Activated CD4-positive, alpha-beta T cell treated with anti-CD3 and anti-CD28 coated beads for 36 hours (primary cell): ENCODE measurements around the gene TLR10. TPM values are rescaled to one million over a fixed set of nuclear protein-coding genes. Genes with fewer than 3 reads are reported as not detected.

ENCODE experiments used
- ATAC-seq: fragments of 200-7000 bp; cut with Tn5 transposase; one replicate; pipeline ENCODE4 v1.10.0; 2021; ENCODE audit warnings: mild to moderate bottlenecking, moderate library complexity
- CTCF ChIA-PET: fragments of 350-600 bp; sonication (Branson Sonifier 250); formaldehyde crosslinking; loops from one replicate; lab custom pipeline; 2021; ENCODE audit warnings: antibody characterized with exemption; lab: Charles Lee
- POLR2A ChIA-PET: fragments of 350-600 bp; sonication (Branson Sonifier 250); formaldehyde crosslinking; loops from one replicate; lab custom pipeline; 2021; ENCODE audit warnings: antibody characterized with exemption, inconsistent platforms; lab: Charles Lee
- DNase-seq: peaks from one replicate; pipeline ENCODE4 v3.0.0-alpha.2; 2020
- H3K27ac Mint-ChIP-seq: one replicate; pipeline ENCODE4 v1.8.0; 2021; ENCODE audit warnings: mixed read lengths
- H3K27me3 Mint-ChIP-seq: one replicate; pipeline ENCODE4 v1.8.0; 2021; ENCODE audit warnings: mixed read lengths
- H3K36me3 Mint-ChIP-seq: one replicate; pipeline ENCODE4 v1.8.0; 2021; ENCODE audit warnings: low read depth, mixed read lengths
- H3K4me1 Mint-ChIP-seq: one replicate; pipeline ENCODE4 v1.8.0; 2021; ENCODE audit warnings: mixed read lengths
- H3K4me3 Mint-ChIP-seq: one replicate; pipeline ENCODE4 v1.8.0; 2021; ENCODE audit warnings: mild to moderate bottlenecking, moderate library complexity, mixed read lengths
- H3K9me3 Mint-ChIP-seq: one replicate; pipeline ENCODE4 v1.8.0; 2021; ENCODE audit warnings: low read depth, mixed read lengths
- intact Hi-C, 2 experiments: fragments of 100-400 bp; cut with DNase I in 1 of 2; cut with micrococcal nuclease in 1 of 2; formaldehyde crosslinking; loops; one replicate each; pipeline versions ENCODE4 v1.14.2 to v1.15.1; 2022 to 2024; cut with DNase I, micrococcal nuclease
- total RNA-seq, 2 experiments: library from RNA; stranded (reverse); gene quantifications; one replicate each; pipeline ENCODE4 v1.2.3, GENCODE V29; 2021

TLR10 gene
- total RNA-seq, 2 experiments from 2014 or later, result not detected

GRCh38 chr4:38765382-38765781 is 17.4 kb downstream of the TLR10 start:
- CTCF ChIA-PET, result interaction anchor here (0.5 to 2.3 kb wide), 5 partner anchors 17 to 311 kb away, joined by 3 to 12 read pairs (median 8); partner anchors contain the start of genes TLR10 and TLR6

GRCh38 chr4:38764277-38764676 is 18.5 kb downstream of the TLR10 start:
- ATAC-seq (no peak), DNase-seq (no peak)
- Mint-ChIP-seq H3K27me3 (no peaks in the 10 kb centered on the region), H3K9me3 (peaks cover 6% of the 10 kb centered on the region), H3K4me1 (peaks cover 13% of the 10 kb centered on the region), H3K36me3 (peaks cover 1% of the 10 kb centered on the region), H3K4me3 (no peak overlapping the region), H3K27ac (no peak overlapping the region)
- intact Hi-C loops, result loop anchor here in 1 of 2 experiments (5.0 kb wide), 1 partner anchor 373 kb away; no protein-coding TSS in a partner anchor
- ChIA-PET CTCF (interaction anchor here (0.7 to 2.3 kb wide), 4 partner anchors 18 to 96 kb away, joined by 3 to 12 read pairs (median 8); partner anchors contain the start of genes TLR10 and TLR6), POLR2A (no interaction called here)

More at GRCh38 chr4:38765382-38765781, 17.4 kb downstream of the TLR10 start:
- no peak overlapping the region for H3K4me3 Mint-ChIP-seq
- DNase-seq (no peak), ATAC-seq (peak; percentile 33)
- H3K9me3 Mint-ChIP-seq, result peaks cover 6% of the 10 kb centered on the region
- peaks cover 1% of the 10 kb centered on the region for H3K36me3 Mint-ChIP-seq
- intact Hi-C loops, result no loop called here
- H3K4me1 Mint-ChIP-seq, result peaks cover 11% of the 10 kb centered on the region
- POLR2A ChIA-PET, result no interaction called here
- H3K27ac Mint-ChIP-seq, result no peak overlapping the region
- no peaks in the 10 kb centered on the region for H3K27me3 Mint-ChIP-seq

GRCh38 chr4:38762560-38762959 is 20.2 kb downstream of the TLR10 start:
- intact Hi-C loops, result loop anchor here in 1 of 2 experiments (5.0 kb wide), 1 partner anchor 375 kb away; no protein-coding TSS in a partner anchor
- Mint-ChIP-seq H3K27me3 (no peaks in the 10 kb centered on the region), H3K36me3 (peaks cover 1% of the 10 kb centered on the region), H3K27ac (peak overlapping the region; percentile 4), H3K4me3 (no peak overlapping the region), H3K4me1 (peaks cover 15% of the 10 kb centered on the region), H3K9me3 (peaks cover 6% of the 10 kb centered on the region)
- ATAC-seq (no peak), DNase-seq (no peak)
- ChIA-PET POLR2A (no interaction called here), CTCF (interaction anchor here (0.6 to 5.7 kb wide), 7 partner anchors 11 to 97 kb away, joined by 3 to 67 read pairs (median 5); partner anchors contain the start of gene TLR1)

GRCh38 chr4:38759790-38760122 is 23.0 kb downstream of the TLR10 start:
- ChIA-PET CTCF (interaction anchor here (0.6 to 7.2 kb wide), 54 partner anchors 10 to 1193 kb away, joined by 3 to 99 read pairs (median 4); partner anchors contain the start of genes FAM114A1, TLR1, TLR10 and TLR6), POLR2A (interaction anchor here (0.9 kb wide), 1 partner anchor 23 kb away, joined by 3 read pairs; the partner anchor contains the start of gene TLR10)
- no peak overlapping the region for H3K4me3 Mint-ChIP-seq
- intact Hi-C loops, result loop anchor here (1.0 to 5.0 kb wide), 8 partner anchors 24 to 378 kb away; partner anchors contain the start of genes TLR1 (in 2 of the 2) and TLR6 (in 2 of the 2)
- no peaks in the 10 kb centered on the region for H3K27me3 Mint-ChIP-seq
- H3K36me3 Mint-ChIP-seq, result no peaks in the 10 kb centered on the region
- DNase-seq (no peak), ATAC-seq (no peak)
- no peak overlapping the region for H3K27ac Mint-ChIP-seq
- peaks cover 15% of the 10 kb centered on the region for H3K4me1 Mint-ChIP-seq
- no peaks in the 10 kb centered on the region for H3K9me3 Mint-ChIP-seq

- no peaks in the 10 kb centered on the region for H3K36me3 Mint-ChIP-seq
- H3K27ac Mint-ChIP-seq, result no peak overlapping the region
- intact Hi-C loops, result loop anchor here (1.0 to 2.0 kb wide), 7 partner anchors 24 to 376 kb away; partner anchors contain the start of genes TLR1 (in 2 of the 2) and TLR6 (in 2 of the 2)
- DNase-seq (peak; percentile 77), ATAC-seq (peak; percentile 85)
- no peaks in the 10 kb centered on the region for H3K27me3 Mint-ChIP-seq
- POLR2A ChIA-PET, result interaction anchor here (0.5 to 0.9 kb wide), 3 partner anchors 23 to 236 kb away, joined by 3 to 5 read pairs (median 3); partner anchors contain the start of gene TLR10
- CTCF ChIA-PET, result interaction anchor here (0.6 to 7.2 kb wide), 54 partner anchors 10 to 1193 kb away, joined by 3 to 99 read pairs (median 4); partner anchors contain the start of genes FAM114A1, TLR1, TLR10 and TLR6
- no peaks in the 10 kb centered on the region for H3K9me3 Mint-ChIP-seq
- peaks cover 15% of the 10 kb centered on the region for H3K4me1 Mint-ChIP-seq
- no peak overlapping the region for H3K4me3 Mint-ChIP-seq
Measured at GRCh38 chr4:38759113-38759789, 23.5 kb downstream of the TLR10 start.

- Mint-ChIP-seq H3K36me3 (no peaks in the 10 kb centered on the region), H3K4me1 (peaks cover 15% of the 10 kb centered on the region), H3K27ac (no peak overlapping the region), H3K4me3 (no peak overlapping the region), H3K9me3 (no peaks in the 10 kb centered on the region), H3K27me3 (no peaks in the 10 kb centered on the region)
- DNase-seq (peak; percentile 36), ATAC-seq (peak; percentile 21)
- ChIA-PET CTCF (interaction anchor here (0.5 to 7.2 kb wide), 13 partner anchors 18 to 688 kb away, joined by 4 to 99 read pairs (median 12); partner anchors contain the start of genes TLR1, TLR10 and TLR6), POLR2A (no interaction called here)
- intact Hi-C loops, result loop anchor here in 1 of 2 experiments (2.0 kb wide), 1 partner anchor 47 kb away; the partner anchor contains the start of gene TLR1
Measured at GRCh38 chr4:38757945-38758600, 24.7 kb downstream of the TLR10 start.

- DNase-seq, result no peak
- Mint-ChIP-seq H3K4me1 (peaks cover 7% of the 10 kb centered on the region), H3K9me3 (peaks cover 4% of the 10 kb centered on the region), H3K27me3 (no peaks in the 10 kb centered on the region), H3K4me3 (no peak overlapping the region), H3K36me3 (peaks cover 4% of the 10 kb centered on the region), H3K27ac (no peak overlapping the region)
- ChIA-PET CTCF (no interaction called here), POLR2A (no interaction called here)
- intact Hi-C loops, result no loop called here
- ATAC-seq, result no peak
Measured at GRCh38 chr4:38752941-38753806, 29.6 kb downstream of the TLR10 start.

- peaks cover 6% of the 10 kb centered on the region for H3K9me3 Mint-ChIP-seq
- no peaks in the 10 kb centered on the region for H3K27me3 Mint-ChIP-seq
- ChIA-PET POLR2A (no interaction called here), CTCF (no interaction called here)
- DNase-seq (no peak), ATAC-seq (peak; percentile 90)
- H3K4me3 Mint-ChIP-seq, result no peak overlapping the region
- H3K27ac Mint-ChIP-seq, result no peak overlapping the region
- intact Hi-C loops, result no loop called here
- H3K36me3 Mint-ChIP-seq, result peaks cover 4% of the 10 kb centered on the region
- peaks cover 7% of the 10 kb centered on the region for H3K4me1 Mint-ChIP-seq
Measured at GRCh38 chr4:38752372-38752940, 30.3 kb downstream of the TLR10 start.

GRCh38 chr4:38751341-38752010 is 31.3 kb downstream of the TLR10 start:
- ATAC-seq, result no peak
- no peak overlapping the region for H3K4me3 Mint-ChIP-seq
- CTCF ChIA-PET, result no interaction called here

GRCh38 chr4:38749336-38749735 is 33.5 kb downstream of the TLR10 start:
- ChIA-PET CTCF (interaction anchor here (0.7 to 1.1 kb wide), 2 partner anchors 9 to 11 kb away, joined by 3 to 5 read pairs; no protein-coding TSS in a partner anchor), POLR2A (no interaction called here)
- ATAC-seq, result no peak
- H3K27me3 Mint-ChIP-seq, result no peaks in the 10 kb centered on the region
- no peak overlapping the region for H3K27ac Mint-ChIP-seq
- no peak for DNase-seq
- H3K4me3 Mint-ChIP-seq, result no peak overlapping the region
- peaks cover 13% of the 10 kb centered on the region for H3K9me3 Mint-ChIP-seq
- H3K36me3 Mint-ChIP-seq, result peaks cover 5% of the 10 kb centered on the region
- peaks cover 7% of the 10 kb centered on the region for H3K4me1 Mint-ChIP-seq
- intact Hi-C loops, result no loop called here

More at GRCh38 chr4:38751341-38752010, 31.3 kb downstream of the TLR10 start:
- Mint-ChIP-seq H3K27ac (no peak overlapping the region), H3K36me3 (peaks cover 5% of the 10 kb centered on the region), H3K27me3 (no peaks in the 10 kb centered on the region), H3K9me3 (peaks cover 13% of the 10 kb centered on the region), H3K4me1 (peaks cover 7% of the 10 kb centered on the region)
- intact Hi-C loops, result no loop called here
- POLR2A ChIA-PET, result no interaction called here
- no peak for DNase-seq
